A549 treated with AZD9567 at 1 μM for 4 hours (cell line): Measurements from ENCODE around the gene CCR4. TPM values are rescaled to one million over a fixed set of nuclear protein-coding genes. Genes with fewer than 3 reads are reported as not detected.

ENCODE experiments used
- total RNA-seq: library from RNA; stranded (reverse); fragments of 200-300 nt; extraction: Qiagen RNA extraction; gene quantifications from 5 replicates; pipeline ENCODE4 v1.2.3, GENCODE V29; 2022; ENCODE audit not compliant: insufficient read depth

The CCR4 gene
- 0.07 to 0.13 TPM (median 0.11 TPM) in 4 of 5 replicates, not detected in the other for total RNA-seq

GRCh38 chr3:32951410-32951811 is at the start of gene CCR4:
CCR4 (plus strand) TSS chr3:32951644; CDS start chr3:32953423, 1,779 bp downstream.

Other genes starting within 250 kb of the CCR4 start
- gene TRIM71, start 133.6 kb upstream of the CCR4 start, total RNA-seq, result not detected in 5 replicates
- gene GLB1, start 145.5 kb downstream of the CCR4 start, total RNA-seq, result 65.7 to 77.6 TPM (median 70.7 TPM) in 5 replicates
- 1.2 to 2.5 TPM (median 1.4 TPM) in 5 replicates for gene TMPPE, start 145.5 kb downstream of the CCR4 start, total RNA-seq
- 268 to 299 TPM (median 289 TPM) in 5 replicates for gene CRTAP, start 162.4 kb downstream of the CCR4 start, total RNA-seq